DND-41 (cell line): ENCODE results near the gene SHMT2.

Experiments
- ATAC-seq: fragments of 200-7000 bp; cut with Tn5 transposase; 3 replicates; pipeline ENCODE4 v1.9.1; 2021; ENCODE audit warnings: low read depth; ENCODE audit not compliant: insufficient read depth
- DNase-seq: peaks from one replicate; pipeline ENCODE4 v3.0.0-alpha.2; 2020
- H2AFZ ChIP-seq: 2 replicates; pipeline ENCODE4 v1.6.0; 2012; ENCODE audit warnings: low read depth, low read length
- H3K27ac ChIP-seq: 2 replicates; pipeline ENCODE4 v1.5.1; 2012; ENCODE audit warnings: low read length, inconsistent platforms
- H3K27me3 ChIP-seq: fragments of 200-600 bp; sonication (generic); 2 replicates; pipeline ENCODE4 v1.6.0; 2012; ENCODE audit warnings: low read length, mild to moderate bottlenecking, inconsistent platforms; ENCODE audit not compliant: insufficient read depth, poor library complexity
- H3K36me3 ChIP-seq: 2 replicates; pipeline ENCODE4 v1.5.1; 2012; ENCODE audit warnings: low read length, inconsistent platforms; ENCODE audit not compliant: insufficient read depth
- H3K4me1 ChIP-seq: 2 replicates; pipeline ENCODE4 v1.5.1; 2012; ENCODE audit warnings: mild to moderate bottlenecking, low read length; ENCODE audit not compliant: insufficient read depth
- H3K4me2 ChIP-seq: 2 replicates; pipeline ENCODE4 v1.6.0; 2012; ENCODE audit warnings: mild to moderate bottlenecking, moderate library complexity, low read length, inconsistent platforms; ENCODE audit not compliant: insufficient read depth
- H3K4me3 ChIP-seq, 2 experiments: fragments of 200-600 bp in 1 of 2; shearing (Covaris generic) in 1 of 2; 2 replicates each; pipeline ENCODE4 v1.5.1; 2012 to 2016; ENCODE audit warnings: inconsistent platforms in 2 of 2, low read length in 2 of 2, mild to moderate bottlenecking in 2 of 2, low read depth in 1 of 2, moderate library complexity in 1 of 2
- H3K79me2 ChIP-seq: 2 replicates; pipeline ENCODE4 v1.6.0; 2012; ENCODE audit warnings: low read length, inconsistent platforms; ENCODE audit not compliant: insufficient read depth
- H3K9ac ChIP-seq: 2 replicates; pipeline ENCODE4 v1.6.0; 2012; ENCODE audit warnings: low read depth, mild to moderate bottlenecking, inconsistent platforms, low read length, moderate library complexity
- H3K9me3 ChIP-seq: 2 replicates; pipeline ENCODE4 v1.5.1; 2012; ENCODE audit warnings: low read length, moderate library complexity, mild to moderate bottlenecking, inconsistent platforms; ENCODE audit not compliant: insufficient read depth, severe bottlenecking
- H4K20me1 ChIP-seq: 2 replicates; pipeline ENCODE4 v1.6.0; 2012; ENCODE audit warnings: low read length; ENCODE audit not compliant: insufficient read depth
- CTCF ChIP-seq: IDR thresholded peaks from 2 replicates; pipeline ENCODE4 v1.5.1; 2012; ENCODE audit warnings: borderline replicate concordance, low read length, moderate library complexity, mild to moderate bottlenecking; ENCODE audit not compliant: poor library complexity, severe bottlenecking; ENCODE audit errors: extremely low read depth
- EZH2 ChIP-seq: IDR thresholded peaks from 3 replicates; pipeline ENCODE4 v1.6.1; 2012; ENCODE audit warnings: borderline replicate concordance, low read depth, mild to moderate bottlenecking, moderate library complexity, low read length, inconsistent platforms; ENCODE audit not compliant: severe bottlenecking

The SHMT2 gene

GRCh38 chr12:57185403-57185802 is 44.1 kb upstream of the SHMT2 start:
- peaks cover 6% of the 10 kb centered on the region for H4K20me1 ChIP-seq
- H3K9ac ChIP-seq: no peak overlapping the region
- H3K4me3 ChIP-seq: no peak overlapping the region
- H3K9me3 ChIP-seq: no peaks in the 10 kb centered on the region
- H2AFZ ChIP-seq: no peak overlapping the region
- no peak for TF ChIP-seq CTCF
- TF ChIP-seq EZH2: no peak
- no peaks in the 10 kb centered on the region for H3K79me2 ChIP-seq
- no peaks in the 10 kb centered on the region for H3K27me3 ChIP-seq
- ATAC-seq: no peak
- no peaks in the 10 kb centered on the region for H3K36me3 ChIP-seq
- no peak overlapping the region for H3K4me2 ChIP-seq
- H3K27ac ChIP-seq: no peak overlapping the region
- H3K4me1 ChIP-seq: no peaks in the 10 kb centered on the region
- DNase-seq: no peak

GRCh38 chr12:57185906-57186508 is 43.5 kb upstream of the SHMT2 start:
- H3K27ac ChIP-seq: no peak overlapping the region
- no peaks in the 10 kb centered on the region for H3K4me1 ChIP-seq
- H3K9me3 ChIP-seq: no peaks in the 10 kb centered on the region
- no peak for ATAC-seq
- no peak for DNase-seq
- no peak overlapping the region for H3K9ac ChIP-seq
- H3K36me3 ChIP-seq: no peaks in the 10 kb centered on the region
- H2AFZ ChIP-seq: no peak overlapping the region
- peaks cover 6% of the 10 kb centered on the region for H4K20me1 ChIP-seq
- no peaks in the 10 kb centered on the region for H3K79me2 ChIP-seq
- TF ChIP-seq CTCF (no peak), EZH2 (no peak)
- H3K4me3 ChIP-seq: no peak overlapping the region
- H3K27me3 ChIP-seq: no peaks in the 10 kb centered on the region
- no peak overlapping the region for H3K4me2 ChIP-seq

GRCh38 chr12:57187222-57188089 is 42.1 kb upstream of the SHMT2 start:
- DNase-seq (no peak), ATAC-seq (no peak)
- Histone ChIP-seq H4K20me1 (peaks cover 6% of the 10 kb centered on the region), H3K4me1 (no peaks in the 10 kb centered on the region), H3K27me3 (no peaks in the 10 kb centered on the region), H3K9ac (no peak overlapping the region), H3K79me2 (no peaks in the 10 kb centered on the region), H3K36me3 (no peaks in the 10 kb centered on the region), H3K4me2 (no peak overlapping the region), H3K27ac (no peak overlapping the region), H3K9me3 (no peaks in the 10 kb centered on the region), H2AFZ (no peak overlapping the region), H3K4me3 (no peak overlapping the region)
- no peak for TF ChIP-seq CTCF
